Hepatocyte (in vitro differentiated cells): ENCODE measurements around the gene RBM48.

Experiments used
- EZH2 ChIP-seq: fragments of 200-600 bp; sonication (generic); IDR thresholded peaks from 2 replicates; pipeline ENCODE4 v1.6.1; 2016; ENCODE audit warnings: antibody characterized with exemption, mild to moderate bottlenecking, borderline replicate concordance
- EZH2phosphoT487 ChIP-seq: fragments of 200-600 bp; sonication (generic); IDR thresholded peaks from one replicate; pipeline ENCODE4 v1.6.1; 2018; ENCODE audit warnings: antibody characterized with exemption, mild to moderate bottlenecking, low read depth, moderate library complexity; ENCODE audit not compliant: unreplicated experiment, severe bottlenecking
- TF ChIP-seq, protein P1 (sequence below): fragments of 200-600 bp; sonication (generic); IDR thresholded peaks from 2 replicates; pipeline ENCODE4 v1.5.1; 2016; ENCODE audit warnings: antibody characterized with exemption, mild to moderate bottlenecking; ENCODE audit not compliant: poor library complexity

DNA sequence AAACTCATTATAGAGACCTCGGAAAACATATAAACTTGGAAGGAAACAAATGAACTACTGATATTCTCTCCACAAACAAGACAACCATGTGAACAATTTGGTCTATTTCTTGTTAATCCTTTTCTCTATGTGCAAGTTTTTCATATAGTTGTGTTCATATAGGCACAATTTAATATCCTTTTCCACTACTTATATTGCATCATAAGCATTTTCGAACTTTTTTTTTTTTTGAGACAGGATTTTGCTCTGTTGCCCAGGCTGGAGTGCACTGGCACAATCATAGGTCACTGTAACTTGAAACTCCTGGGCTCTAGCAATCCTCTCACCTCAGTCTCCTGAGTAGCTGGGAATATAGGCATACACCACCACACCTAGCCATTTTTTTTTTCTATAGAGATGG is 5.5 kb upstream of the RBM48 start:
- TF ChIP-seq EZH2 (no peak), EZH2phosphoT487 (no peak)
- TF ChIP-seq, protein P1, sequence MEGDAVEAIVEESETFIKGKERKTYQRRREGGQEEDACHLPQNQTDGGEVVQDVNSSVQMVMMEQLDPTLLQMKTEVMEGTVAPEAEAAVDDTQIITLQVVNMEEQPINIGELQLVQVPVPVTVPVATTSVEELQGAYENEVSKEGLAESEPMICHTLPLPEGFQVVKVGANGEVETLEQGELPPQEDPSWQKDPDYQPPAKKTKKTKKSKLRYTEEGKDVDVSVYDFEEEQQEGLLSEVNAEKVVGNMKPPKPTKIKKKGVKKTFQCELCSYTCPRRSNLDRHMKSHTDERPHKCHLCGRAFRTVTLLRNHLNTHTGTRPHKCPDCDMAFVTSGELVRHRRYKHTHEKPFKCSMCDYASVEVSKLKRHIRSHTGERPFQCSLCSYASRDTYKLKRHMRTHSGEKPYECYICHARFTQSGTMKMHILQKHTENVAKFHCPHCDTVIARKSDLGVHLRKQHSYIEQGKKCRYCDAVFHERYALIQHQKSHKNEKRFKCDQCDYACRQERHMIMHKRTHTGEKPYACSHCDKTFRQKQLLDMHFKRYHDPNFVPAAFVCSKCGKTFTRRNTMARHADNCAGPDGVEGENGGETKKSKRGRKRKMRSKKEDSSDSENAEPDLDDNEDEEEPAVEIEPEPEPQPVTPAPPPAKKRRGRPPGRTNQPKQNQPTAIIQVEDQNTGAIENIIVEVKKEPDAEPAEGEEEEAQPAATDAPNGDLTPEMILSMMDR: no peak
